ENCODE data around the gene EFNA5.

The EFNA5 gene

GRCh38 chr5:107510125-107510524 is 160.6 kb downstream of the EFNA5 start:
- no peak for TF ChIP-seq CTCF (IDR thresholded peaks at IDR 0.05; ENCODE audit: low read depth, low read length, missing control alignments)
- no peak overlapping the region for H3K4me3 ChIP-seq (replicated peaks; ENCODE audit: low read depth, low read length)
- no peak for DNase-seq (ENCODE audit: extremely low read depth, low read depth)

- no peak overlapping the region for H3K4me3 ChIP-seq (replicated peaks; ENCODE audit: low read depth, low read length)
- DNase-seq (ENCODE audit: extremely low read depth, low read depth) = no peak
- TF ChIP-seq CTCF (IDR thresholded peaks at IDR 0.05; ENCODE audit: low read depth, low read length, missing control alignments) = no peak
These were observed 162.6 kb downstream of the EFNA5 start for GRCh38 chr5:107508097-107508496.

GRCh38 chr5:107505763-107506534 is 164.8 kb downstream of the EFNA5 start:
- DNase-seq (ENCODE audit: extremely low read depth, low read depth) = no peak
- H3K4me3 ChIP-seq (replicated peaks; ENCODE audit: low read depth, low read length) = no peak overlapping the region
- no peak for TF ChIP-seq CTCF (IDR thresholded peaks at IDR 0.05; ENCODE audit: low read depth, low read length, missing control alignments)

GRCh38 chr5:107504424-107504823 is 166.3 kb downstream of the EFNA5 start:
- TF ChIP-seq CTCF (IDR thresholded peaks at IDR 0.05; ENCODE audit: low read depth, low read length, missing control alignments) = no peak
- DNase-seq (ENCODE audit: extremely low read depth, low read depth) = no peak
- no peak overlapping the region for H3K4me3 ChIP-seq (replicated peaks; ENCODE audit: low read depth, low read length)

- TF ChIP-seq CTCF (IDR thresholded peaks at IDR 0.05; ENCODE audit: low read depth, low read length, missing control alignments) = no peak
- DNase-seq (ENCODE audit: extremely low read depth, low read depth) = no peak
- H3K4me3 ChIP-seq (replicated peaks; ENCODE audit: low read depth, low read length) = no peak overlapping the region
These were observed 168.1 kb downstream of the EFNA5 start for GRCh38 chr5:107502676-107503060.

- H3K4me3 ChIP-seq (replicated peaks; ENCODE audit: low read depth, low read length) = no peak overlapping the region
- no peak for TF ChIP-seq CTCF (IDR thresholded peaks at IDR 0.05; ENCODE audit: low read depth, low read length, missing control alignments)
- DNase-seq (ENCODE audit: extremely low read depth, low read depth) = no peak
These were observed 168.6 kb downstream of the EFNA5 start for GRCh38 chr5:107501965-107502675.
